ENCODE measurements around the gene ALDH7A1.

DNA sequence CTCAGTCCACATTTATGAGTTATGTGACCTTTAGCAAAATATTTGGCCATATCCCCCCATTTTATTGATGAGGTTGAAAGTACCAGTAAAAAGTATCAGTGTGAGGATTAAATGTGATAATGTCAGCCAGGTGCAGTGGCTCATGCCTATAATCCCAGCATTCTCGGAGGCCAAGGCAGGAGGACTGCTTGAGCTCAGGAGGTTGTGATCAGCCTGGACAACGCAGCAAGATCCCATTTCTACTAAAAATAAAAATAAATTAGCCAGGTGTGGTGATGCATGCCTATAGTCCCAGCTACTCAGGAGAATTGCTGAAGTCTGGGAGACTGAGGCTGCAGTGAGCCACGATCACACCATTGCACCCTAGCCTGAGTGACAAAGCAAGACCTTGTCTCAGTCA lies 100.6 kb downstream of the ALDH7A1 start:
- TF ChIP-seq POLR2A (IDR thresholded peaks at IDR 0.05; ENCODE audit: low read length) (no peak), GATA1 (IDR thresholded peaks at IDR 0.05; ENCODE audit: low read depth, low read length) (no peak)

All from erythroblast (primary cell).